HEK293 (cell line): ENCODE measurements around the gene NPDC1.

Experiments
- SCRT2 ChIP-seq: fragments of 450-650 bp; formaldehyde crosslinking; IDR thresholded peaks from 2 replicates; pipeline ENCODE4 v1.5.1; 2016; ENCODE audit warnings: missing biosample characterization, missing genetic modification characterization
- ZNF174 ChIP-seq: fragments of 450-650 bp; formaldehyde crosslinking; IDR thresholded peaks from 2 replicates; pipeline ENCODE4 v1.5.0; 2017; ENCODE audit warnings: missing biosample characterization, mild to moderate bottlenecking, missing genetic modification characterization
- ZNF311 ChIP-seq: fragments of 450-650 bp; formaldehyde crosslinking; IDR thresholded peaks from 2 replicates; pipeline ENCODE4 v1.5.1; 2017; ENCODE audit warnings: missing biosample characterization, missing genetic modification characterization, borderline replicate concordance
- TF ChIP-seq, protein P1 (sequence below): fragments of 450-650 bp; formaldehyde crosslinking; IDR thresholded peaks from 2 replicates; pipeline ENCODE4 v1.5.1; 2016; ENCODE audit warnings: missing biosample characterization, missing genetic modification characterization
- TF ChIP-seq, protein P2 (sequence below): fragments of 450-650 bp; formaldehyde crosslinking; IDR thresholded peaks from 2 replicates; pipeline ENCODE4 v1.5.0; 2017; ENCODE audit warnings: missing biosample characterization, missing genetic modification characterization, borderline replicate concordance
- TF ChIP-seq, protein P3 (sequence below): fragments of 450-650 bp; formaldehyde crosslinking; IDR thresholded peaks from 2 replicates; pipeline ENCODE4 v1.5.1; 2017; ENCODE audit warnings: missing biosample characterization, missing genetic modification characterization
- TF ChIP-seq, protein P4 (sequence below): fragments of 450-650 bp; formaldehyde crosslinking; IDR thresholded peaks from 2 replicates; pipeline ENCODE4 v1.5.1; 2017; ENCODE audit warnings: missing biosample characterization, missing genetic modification characterization

DNA sequence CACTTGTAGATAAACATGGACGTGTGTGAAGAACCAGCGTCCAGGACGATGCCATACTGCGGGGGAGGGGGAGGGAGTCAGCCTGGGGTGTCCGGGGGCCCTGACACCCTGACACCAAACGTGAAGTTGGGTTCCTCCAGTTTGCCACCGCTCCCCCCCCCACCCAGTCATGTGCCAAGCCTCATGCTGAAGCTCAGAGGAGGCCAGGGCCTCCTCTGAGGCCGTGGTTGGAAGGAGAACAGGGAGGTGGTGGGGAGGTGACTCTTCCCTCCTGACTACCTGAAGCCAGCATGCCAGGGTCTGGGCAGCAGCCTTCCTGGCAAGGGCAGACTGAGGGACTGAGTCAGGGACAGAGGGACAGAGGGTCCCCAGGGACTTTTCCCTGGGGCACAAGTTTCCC lies 6.3 kb upstream of the NPDC1 start:
- TF ChIP-seq ZNF174 (no peak), SCRT2 (tag by site-specific recombination) (no peak), ZNF311 (tag by site-specific recombination) (no peak)
- TF ChIP-seq, protein P1, sequence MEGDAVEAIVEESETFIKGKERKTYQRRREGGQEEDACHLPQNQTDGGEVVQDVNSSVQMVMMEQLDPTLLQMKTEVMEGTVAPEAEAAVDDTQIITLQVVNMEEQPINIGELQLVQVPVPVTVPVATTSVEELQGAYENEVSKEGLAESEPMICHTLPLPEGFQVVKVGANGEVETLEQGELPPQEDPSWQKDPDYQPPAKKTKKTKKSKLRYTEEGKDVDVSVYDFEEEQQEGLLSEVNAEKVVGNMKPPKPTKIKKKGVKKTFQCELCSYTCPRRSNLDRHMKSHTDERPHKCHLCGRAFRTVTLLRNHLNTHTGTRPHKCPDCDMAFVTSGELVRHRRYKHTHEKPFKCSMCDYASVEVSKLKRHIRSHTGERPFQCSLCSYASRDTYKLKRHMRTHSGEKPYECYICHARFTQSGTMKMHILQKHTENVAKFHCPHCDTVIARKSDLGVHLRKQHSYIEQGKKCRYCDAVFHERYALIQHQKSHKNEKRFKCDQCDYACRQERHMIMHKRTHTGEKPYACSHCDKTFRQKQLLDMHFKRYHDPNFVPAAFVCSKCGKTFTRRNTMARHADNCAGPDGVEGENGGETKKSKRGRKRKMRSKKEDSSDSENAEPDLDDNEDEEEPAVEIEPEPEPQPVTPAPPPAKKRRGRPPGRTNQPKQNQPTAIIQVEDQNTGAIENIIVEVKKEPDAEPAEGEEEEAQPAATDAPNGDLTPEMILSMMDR = no peak
- TF ChIP-seq, protein P2, sequence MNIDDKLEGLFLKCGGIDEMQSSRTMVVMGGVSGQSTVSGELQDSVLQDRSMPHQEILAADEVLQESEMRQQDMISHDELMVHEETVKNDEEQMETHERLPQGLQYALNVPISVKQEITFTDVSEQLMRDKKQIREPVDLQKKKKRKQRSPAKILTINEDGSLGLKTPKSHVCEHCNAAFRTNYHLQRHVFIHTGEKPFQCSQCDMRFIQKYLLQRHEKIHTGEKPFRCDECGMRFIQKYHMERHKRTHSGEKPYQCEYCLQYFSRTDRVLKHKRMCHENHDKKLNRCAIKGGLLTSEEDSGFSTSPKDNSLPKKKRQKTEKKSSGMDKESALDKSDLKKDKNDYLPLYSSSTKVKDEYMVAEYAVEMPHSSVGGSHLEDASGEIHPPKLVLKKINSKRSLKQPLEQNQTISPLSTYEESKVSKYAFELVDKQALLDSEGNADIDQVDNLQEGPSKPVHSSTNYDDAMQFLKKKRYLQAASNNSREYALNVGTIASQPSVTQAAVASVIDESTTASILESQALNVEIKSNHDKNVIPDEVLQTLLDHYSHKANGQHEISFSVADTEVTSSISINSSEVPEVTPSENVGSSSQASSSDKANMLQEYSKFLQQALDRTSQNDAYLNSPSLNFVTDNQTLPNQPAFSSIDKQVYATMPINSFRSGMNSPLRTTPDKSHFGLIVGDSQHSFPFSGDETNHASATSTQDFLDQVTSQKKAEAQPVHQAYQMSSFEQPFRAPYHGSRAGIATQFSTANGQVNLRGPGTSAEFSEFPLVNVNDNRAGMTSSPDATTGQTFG = no peak
- TF ChIP-seq, protein P3, sequence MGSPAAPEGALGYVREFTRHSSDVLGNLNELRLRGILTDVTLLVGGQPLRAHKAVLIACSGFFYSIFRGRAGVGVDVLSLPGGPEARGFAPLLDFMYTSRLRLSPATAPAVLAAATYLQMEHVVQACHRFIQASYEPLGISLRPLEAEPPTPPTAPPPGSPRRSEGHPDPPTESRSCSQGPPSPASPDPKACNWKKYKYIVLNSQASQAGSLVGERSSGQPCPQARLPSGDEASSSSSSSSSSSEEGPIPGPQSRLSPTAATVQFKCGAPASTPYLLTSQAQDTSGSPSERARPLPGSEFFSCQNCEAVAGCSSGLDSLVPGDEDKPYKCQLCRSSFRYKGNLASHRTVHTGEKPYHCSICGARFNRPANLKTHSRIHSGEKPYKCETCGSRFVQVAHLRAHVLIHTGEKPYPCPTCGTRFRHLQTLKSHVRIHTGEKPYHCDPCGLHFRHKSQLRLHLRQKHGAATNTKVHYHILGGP = no peak
- TF ChIP-seq, protein P4, sequence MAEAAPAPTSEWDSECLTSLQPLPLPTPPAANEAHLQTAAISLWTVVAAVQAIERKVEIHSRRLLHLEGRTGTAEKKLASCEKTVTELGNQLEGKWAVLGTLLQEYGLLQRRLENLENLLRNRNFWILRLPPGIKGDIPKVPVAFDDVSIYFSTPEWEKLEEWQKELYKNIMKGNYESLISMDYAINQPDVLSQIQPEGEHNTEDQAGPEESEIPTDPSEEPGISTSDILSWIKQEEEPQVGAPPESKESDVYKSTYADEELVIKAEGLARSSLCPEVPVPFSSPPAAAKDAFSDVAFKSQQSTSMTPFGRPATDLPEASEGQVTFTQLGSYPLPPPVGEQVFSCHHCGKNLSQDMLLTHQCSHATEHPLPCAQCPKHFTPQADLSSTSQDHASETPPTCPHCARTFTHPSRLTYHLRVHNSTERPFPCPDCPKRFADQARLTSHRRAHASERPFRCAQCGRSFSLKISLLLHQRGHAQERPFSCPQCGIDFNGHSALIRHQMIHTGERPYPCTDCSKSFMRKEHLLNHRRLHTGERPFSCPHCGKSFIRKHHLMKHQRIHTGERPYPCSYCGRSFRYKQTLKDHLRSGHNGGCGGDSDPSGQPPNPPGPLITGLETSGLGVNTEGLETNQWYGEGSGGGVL = no peak
